SK-N-SH treated with all-trans-retinoic acid at 6 μM for 48 hours (cell line): ENCODE results near the gene VRK2.

Experiments
- ARNTL ChIP-seq: fragments of 450-650 bp; formaldehyde crosslinking; IDR thresholded peaks from 2 replicates; pipeline ENCODE4 v1.5.0; 2020; ENCODE audit warnings: low read depth, mild to moderate bottlenecking, moderate library complexity, borderline replicate concordance
- CSDC2 ChIP-seq: fragments of 250-450 bp; sonication (Bioruptor Pico); IDR thresholded peaks from 2 replicates; pipeline ENCODE4 v1.5.0; 2020; ENCODE audit warnings: mild to moderate bottlenecking, moderate library complexity
- PATZ1 ChIP-seq: fragments of 250-450 bp; sonication (Bioruptor Pico); IDR thresholded peaks from 2 replicates; pipeline ENCODE4 v1.8.0; 2020; ENCODE audit warnings: mild to moderate bottlenecking, moderate library complexity, borderline replicate concordance
- TCF4 ChIP-seq: fragments of 250-450 bp; sonication (Bioruptor Pico); IDR thresholded peaks from 2 replicates; pipeline ENCODE4 v1.8.0; 2021; ENCODE audit warnings: mild to moderate bottlenecking, moderate library complexity, borderline replicate concordance
- ZFP3 ChIP-seq: fragments of 250-450 bp; sonication (Bioruptor Pico); IDR thresholded peaks from 2 replicates; pipeline ENCODE4 v1.5.0; 2020; ENCODE audit warnings: mild to moderate bottlenecking, moderate library complexity
- ZFP30 ChIP-seq: fragments of 450-650 bp; formaldehyde crosslinking; IDR thresholded peaks from 2 replicates; pipeline ENCODE4 v1.5.0; 2022; ENCODE audit warnings: mild to moderate bottlenecking, moderate library complexity
- ZNF565 ChIP-seq: fragments of 450-650 bp; formaldehyde crosslinking; conservative IDR thresholded peaks from 2 replicates; pipeline ENCODE4 v1.5.0; 2020; ENCODE audit warnings: low read depth, mild to moderate bottlenecking, moderate library complexity

- TF ChIP-seq ZFP30 = no peak
- no peak for TF ChIP-seq PATZ1 (CRISPR knock-in tag)
- TF ChIP-seq ZFP3 (CRISPR knock-in tag) = no peak
- no peak for TF ChIP-seq TCF4 (CRISPR knock-in tag)
- TF ChIP-seq ZNF565 (CRISPR knock-in tag) = no peak
- no peak for TF ChIP-seq CSDC2 (CRISPR knock-in tag)
- no peak for TF ChIP-seq ARNTL (CRISPR knock-in tag)
Measured at GRCh38 chr2:58065248-58065647, 18.6 kb downstream of the VRK2 start.
